ENCODE data around the gene PDE4C.
A peak's percentile ranks its signal among the peaks of the same experiment; 100 is the strongest.

PDE4C gene

DNA sequence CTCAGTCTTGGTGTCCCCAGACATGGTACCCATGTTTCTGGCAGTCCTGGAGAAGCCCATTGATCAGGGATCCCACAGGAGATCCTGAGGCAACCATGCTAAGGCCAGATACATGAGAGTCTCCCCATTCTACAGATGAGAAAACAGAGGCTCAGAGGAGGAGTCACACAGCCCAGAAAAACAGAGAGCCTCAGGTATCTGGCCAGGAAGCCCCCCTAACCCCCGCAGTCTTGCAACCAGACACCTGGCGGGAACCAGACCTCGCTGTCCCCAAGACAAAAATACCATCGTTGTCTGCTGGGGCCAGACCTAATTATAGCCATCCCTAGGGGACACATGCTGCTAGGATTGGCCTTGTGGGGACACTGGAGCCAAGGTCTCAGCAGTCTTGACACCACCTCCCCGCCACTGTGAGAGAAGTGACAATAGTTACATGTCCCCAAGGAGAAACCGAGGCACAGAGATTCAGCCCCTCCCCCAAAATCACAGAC, 1.6 kb upstream of the PDE4C start:
- no peak overlapping the region for H3K9ac ChIP-seq
- TF ChIP-seq, protein P1, sequence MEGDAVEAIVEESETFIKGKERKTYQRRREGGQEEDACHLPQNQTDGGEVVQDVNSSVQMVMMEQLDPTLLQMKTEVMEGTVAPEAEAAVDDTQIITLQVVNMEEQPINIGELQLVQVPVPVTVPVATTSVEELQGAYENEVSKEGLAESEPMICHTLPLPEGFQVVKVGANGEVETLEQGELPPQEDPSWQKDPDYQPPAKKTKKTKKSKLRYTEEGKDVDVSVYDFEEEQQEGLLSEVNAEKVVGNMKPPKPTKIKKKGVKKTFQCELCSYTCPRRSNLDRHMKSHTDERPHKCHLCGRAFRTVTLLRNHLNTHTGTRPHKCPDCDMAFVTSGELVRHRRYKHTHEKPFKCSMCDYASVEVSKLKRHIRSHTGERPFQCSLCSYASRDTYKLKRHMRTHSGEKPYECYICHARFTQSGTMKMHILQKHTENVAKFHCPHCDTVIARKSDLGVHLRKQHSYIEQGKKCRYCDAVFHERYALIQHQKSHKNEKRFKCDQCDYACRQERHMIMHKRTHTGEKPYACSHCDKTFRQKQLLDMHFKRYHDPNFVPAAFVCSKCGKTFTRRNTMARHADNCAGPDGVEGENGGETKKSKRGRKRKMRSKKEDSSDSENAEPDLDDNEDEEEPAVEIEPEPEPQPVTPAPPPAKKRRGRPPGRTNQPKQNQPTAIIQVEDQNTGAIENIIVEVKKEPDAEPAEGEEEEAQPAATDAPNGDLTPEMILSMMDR (conservative IDR thresholded peaks at IDR 0.05; ENCODE audit: low read depth, low read length), result no peak

DNA sequence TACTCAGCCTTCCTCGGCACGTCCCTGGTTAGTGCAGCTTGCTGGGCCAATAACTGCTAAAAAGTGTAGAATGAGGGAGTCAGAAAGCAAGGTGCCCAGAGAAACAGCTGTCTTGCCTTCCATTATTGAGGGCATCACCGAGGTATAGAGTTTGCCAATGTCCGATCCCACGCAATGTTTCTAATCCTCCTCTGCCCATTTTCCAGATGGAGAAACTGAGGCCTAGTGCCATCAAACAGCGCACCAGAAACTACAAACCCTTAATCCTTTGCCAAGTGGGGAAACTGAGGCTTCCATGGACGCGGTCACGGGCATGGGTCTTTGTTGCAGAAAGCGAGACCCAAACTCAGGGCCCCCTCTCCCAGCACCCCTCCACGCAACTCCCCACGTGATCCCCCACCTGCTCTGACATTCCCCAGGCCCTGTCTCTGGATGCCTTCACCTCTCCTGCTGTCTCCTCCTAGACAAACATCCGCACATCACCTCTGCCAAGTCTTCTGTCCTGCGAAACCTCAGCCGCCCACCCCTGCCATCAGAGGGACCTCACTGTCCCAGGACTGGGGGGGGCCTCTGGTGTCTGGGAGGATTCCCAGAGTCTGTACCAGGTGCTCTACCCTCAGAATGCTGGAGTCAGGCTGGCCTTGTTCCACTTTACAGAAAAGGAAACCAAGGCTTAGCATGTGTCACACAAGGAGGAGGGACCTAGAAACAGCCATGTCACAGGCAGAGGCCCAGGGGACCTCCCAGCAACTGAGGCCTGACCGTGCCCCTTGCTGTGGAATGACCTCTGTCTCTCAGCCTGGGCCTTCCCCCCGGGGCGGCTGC, 930 bp upstream of the PDE4C start:
- H3K36me3 ChIP-seq (ENCODE audit: insufficient read depth), result no peaks in the 10 kb centered on the region
- no peak overlapping the region for H3K27ac ChIP-seq
- H3K4me1 ChIP-seq (ENCODE audit: low read depth, poor library complexity, severe bottlenecking), result peaks cover 7% of the 10 kb centered on the region
- no peak overlapping the region for H3K4me2 ChIP-seq
- no peak overlapping the region for H3K9ac ChIP-seq
- no peaks in the 10 kb centered on the region for H3K79me2 ChIP-seq (ENCODE audit: insufficient read depth, low read depth)
- TF ChIP-seq, protein P1 (conservative IDR thresholded peaks at IDR 0.05; ENCODE audit: low read depth, low read length), result no peak
- H2AFZ ChIP-seq (ENCODE audit: low read depth), result no peak overlapping the region
- H3K4me3 ChIP-seq (IDR thresholded peaks at IDR 0.05; ENCODE audit: insufficient read depth, low read depth, low read length), result no peak overlapping the region
- no peaks in the 10 kb centered on the region for H4K20me1 ChIP-seq (ENCODE audit: insufficient read depth)
- peaks cover 70% of the 10 kb centered on the region for H3K27me3 ChIP-seq (ENCODE audit: insufficient read depth, low read depth)

More for the DNA sequence above, 1.6 kb upstream of the PDE4C start:
- Histone ChIP-seq H3K27me3 (ENCODE audit: insufficient read depth, low read depth) (peaks cover 66% of the 10 kb centered on the region), H3K4me2 (no peak overlapping the region), H3K79me2 (ENCODE audit: insufficient read depth, low read depth) (no peaks in the 10 kb centered on the region), H3K4me3 (IDR thresholded peaks at IDR 0.05; ENCODE audit: insufficient read depth, low read depth, low read length) (no peak overlapping the region), H3K36me3 (ENCODE audit: insufficient read depth) (no peaks in the 10 kb centered on the region), H3K4me1 (ENCODE audit: low read depth, poor library complexity, severe bottlenecking) (peaks cover 7% of the 10 kb centered on the region), H3K27ac (no peak overlapping the region), H2AFZ (ENCODE audit: low read depth) (no peak overlapping the region), H4K20me1 (ENCODE audit: insufficient read depth) (no peaks in the 10 kb centered on the region)

DNA sequence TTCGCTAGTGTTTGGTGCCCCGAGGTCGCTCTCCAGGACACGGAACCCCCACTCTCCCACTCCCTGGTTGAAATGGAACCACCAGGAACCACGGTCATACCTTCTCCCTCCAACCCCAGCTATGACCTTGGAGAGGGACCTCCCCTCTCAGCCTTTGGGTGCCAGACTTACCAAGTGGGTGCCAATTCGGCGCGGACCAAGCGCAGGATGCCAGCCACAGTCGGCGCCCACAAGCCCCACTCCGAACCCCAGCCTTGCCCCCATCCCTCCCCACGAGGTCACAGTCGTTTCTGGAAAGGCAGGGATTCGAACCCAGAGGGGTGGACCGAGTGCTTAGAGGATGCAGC, 910 bp downstream of the PDE4C start:
- no peak overlapping the region for H3K4me3 ChIP-seq (IDR thresholded peaks at IDR 0.05; ENCODE audit: insufficient read depth, low read depth, low read length)
- no peak overlapping the region for H3K9ac ChIP-seq
- no peaks in the 10 kb centered on the region for H3K36me3 ChIP-seq (ENCODE audit: insufficient read depth)
- no peak overlapping the region for H3K27ac ChIP-seq
- TF ChIP-seq, protein P1 (conservative IDR thresholded peaks at IDR 0.05; ENCODE audit: low read depth, low read length), result no peak
- no peaks in the 10 kb centered on the region for H3K79me2 ChIP-seq (ENCODE audit: insufficient read depth, low read depth)
- H4K20me1 ChIP-seq (ENCODE audit: insufficient read depth), result no peaks in the 10 kb centered on the region
- no peak overlapping the region for H2AFZ ChIP-seq (ENCODE audit: low read depth)
- peaks cover 67% of the 10 kb centered on the region for H3K27me3 ChIP-seq (ENCODE audit: insufficient read depth, low read depth)
- H3K4me1 ChIP-seq (ENCODE audit: low read depth, poor library complexity, severe bottlenecking), result peaks cover 7% of the 10 kb centered on the region
- peak overlapping the region; percentile 98; the same call in 1 of the 2 replicates for H3K4me2 ChIP-seq

DNA sequence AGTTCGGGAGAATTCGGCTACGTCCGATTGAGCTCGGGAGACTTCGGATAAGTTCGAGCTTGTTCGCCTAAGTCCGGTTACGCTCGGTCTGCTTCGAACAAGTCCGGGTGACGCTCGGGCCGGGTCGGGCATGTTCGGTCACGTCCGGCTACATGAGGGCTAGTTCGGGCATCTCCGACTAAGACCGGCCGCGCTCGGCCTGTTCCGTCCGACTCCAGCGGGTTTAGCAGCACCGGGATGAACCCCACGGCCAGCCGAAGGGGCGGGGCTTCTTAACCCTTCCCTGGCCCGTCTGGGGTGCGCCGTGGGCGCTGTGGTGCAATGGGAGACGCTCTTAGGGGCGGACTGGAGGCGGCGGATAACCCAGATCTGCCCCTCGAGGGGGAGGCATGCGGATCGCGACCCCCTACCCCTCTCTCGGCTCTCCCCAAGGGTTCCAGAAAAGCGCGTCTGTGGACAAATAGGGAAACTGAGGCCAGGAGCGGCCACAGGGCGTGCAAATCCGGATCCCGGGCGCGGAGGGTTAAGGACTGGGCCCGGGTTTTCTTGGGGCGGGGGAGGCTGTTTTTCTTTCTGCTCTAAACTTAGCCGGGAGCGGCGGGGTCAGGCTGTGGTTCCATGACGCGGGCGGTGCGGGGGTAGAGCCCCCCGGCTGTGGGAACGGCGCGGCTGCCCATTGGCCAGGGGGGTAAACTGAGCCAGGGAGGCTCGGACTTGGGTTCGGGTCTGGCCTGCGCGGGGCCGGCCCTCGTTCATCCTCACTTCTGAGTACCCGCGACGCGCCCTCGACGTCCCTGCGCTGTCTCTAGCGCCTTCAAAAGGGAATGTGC, 1.5 kb downstream of the PDE4C start:
- Histone ChIP-seq H3K9ac (peak overlapping the region; percentile 46; the same call in 1 of the 2 replicates), H2AFZ (ENCODE audit: low read depth) (peak overlapping the region; percentile 97), H3K4me1 (ENCODE audit: low read depth, poor library complexity, severe bottlenecking) (peaks cover 7% of the 10 kb centered on the region), H3K4me3 (IDR thresholded peaks at IDR 0.05; ENCODE audit: insufficient read depth, low read depth, low read length) (no peak overlapping the region), H3K36me3 (ENCODE audit: insufficient read depth) (no peaks in the 10 kb centered on the region), H3K27me3 (ENCODE audit: insufficient read depth, low read depth) (peaks cover 67% of the 10 kb centered on the region), H3K27ac (no peak overlapping the region; the same call in 1 of the 2 replicates), H4K20me1 (ENCODE audit: insufficient read depth) (no peaks in the 10 kb centered on the region), H3K79me2 (ENCODE audit: insufficient read depth, low read depth) (no peaks in the 10 kb centered on the region), H3K4me2 (peak overlapping the region; percentile 98)
- TF ChIP-seq, protein P1 (conservative IDR thresholded peaks at IDR 0.05; ENCODE audit: low read depth, low read length), result no peak
